GM23338 (cell line): ENCODE measurements around the gene SMU1. TPM values are rescaled to one million over a fixed set of nuclear protein-coding genes. Genes with fewer than 3 reads are reported as not detected.

ENCODE experiments used
- ATAC-seq: fragments of 200-7000 bp; cut with Tn5 transposase; 3 replicates; pipeline ENCODE4 v1.9.1; 2020
- DNase-seq: peaks from one replicate; pipeline ENCODE4 v3.0.0-alpha.2; 2015; ENCODE audit warnings: low spot score
- H2AFZ ChIP-seq: fragments of 200-600 bp; sonication (generic); 2 replicates; pipeline ENCODE4 v1.8.0; 2016; ENCODE audit warnings: antibody characterized with exemption, mild to moderate bottlenecking, moderate library complexity
- H3F3A ChIP-seq: fragments of 200-600 bp; sonication (generic); replicated peaks from 2 replicates; pipeline ENCODE4 v1.8.0; 2017; ENCODE audit warnings: antibody characterized with exemption, mixed run types, low read depth
- H3K27ac ChIP-seq: fragments of 200-600 bp; sonication (generic); 2 replicates; pipeline ENCODE4 v1.6.1; 2016; ENCODE audit warnings: low read depth
- H3K27me3 ChIP-seq: fragments of 200-600 bp; sonication (generic); 2 replicates; pipeline ENCODE4 v1.8.0; 2016; ENCODE audit warnings: mild to moderate bottlenecking, mixed run types, moderate library complexity; ENCODE audit not compliant: insufficient read depth
- H3K36me3 ChIP-seq: fragments of 200-600 bp; sonication (generic); 2 replicates; pipeline ENCODE4 v1.8.0; 2016; ENCODE audit warnings: mild to moderate bottlenecking; ENCODE audit not compliant: insufficient read depth
- H3K4me1 ChIP-seq: fragments of 200-600 bp; sonication (generic); 2 replicates; pipeline ENCODE4 v1.8.0; 2016; ENCODE audit warnings: mild to moderate bottlenecking, moderate library complexity; ENCODE audit not compliant: insufficient read depth
- H3K4me2 ChIP-seq: fragments of 200-600 bp; sonication (generic); 2 replicates; pipeline ENCODE4 v1.7.1; 2017; ENCODE audit warnings: mixed run types
- H3K4me3 ChIP-seq: fragments of 200-600 bp; sonication (generic); 2 replicates; pipeline ENCODE4 v1.6.1; 2016; ENCODE audit warnings: mixed run types
- H3K79me2 ChIP-seq: fragments of 200-600 bp; sonication (generic); replicated peaks from 2 replicates; pipeline ENCODE4 v1.8.0; 2017; ENCODE audit warnings: mild to moderate bottlenecking; ENCODE audit not compliant: insufficient read depth
- H3K9me2 ChIP-seq: fragments of 200-600 bp; sonication (generic); 2 replicates; pipeline ENCODE4 v1.8.0; 2017; ENCODE audit not compliant: insufficient read depth
- H4K20me1 ChIP-seq: fragments of 200-600 bp; sonication (generic); replicated peaks from 2 replicates; pipeline ENCODE4 v1.8.0; 2017; ENCODE audit warnings: mild to moderate bottlenecking; ENCODE audit not compliant: insufficient read depth
- H3K27ac Mint-ChIP-seq: 2 replicates; pipeline ENCODE4 v1.8.0; 2020; ENCODE audit warnings: inconsistent platforms, mild to moderate bottlenecking, moderate library complexity, mixed read lengths
- H3K27me3 Mint-ChIP-seq: 3 replicates; pipeline ENCODE4 v1.8.0; 2022; ENCODE audit warnings: low read depth, mild to moderate bottlenecking, moderate library complexity, mixed read lengths, inconsistent platforms; ENCODE audit not compliant: insufficient read depth, poor library complexity
- H3K36me3 Mint-ChIP-seq: 3 replicates; pipeline ENCODE4 v1.8.0; 2021; ENCODE audit warnings: low read depth, mild to moderate bottlenecking, inconsistent platforms, moderate library complexity, mixed read lengths
- H3K4me1 Mint-ChIP-seq: 3 replicates; pipeline ENCODE4 v1.8.0; 2020; ENCODE audit warnings: mild to moderate bottlenecking, inconsistent platforms, mixed read lengths
- H3K4me3 Mint-ChIP-seq: 3 replicates; pipeline ENCODE4 v1.8.0; 2021; ENCODE audit warnings: moderate library complexity, mild to moderate bottlenecking, inconsistent platforms, mixed read lengths
- H3K9me3 Mint-ChIP-seq: 3 replicates; pipeline ENCODE4 v1.8.0; 2020; ENCODE audit warnings: moderate library complexity, mild to moderate bottlenecking, inconsistent platforms, mixed read lengths
- CREB1 ChIP-seq: fragments of 250-450 bp; sonication (Bioruptor Pico); IDR thresholded peaks from 2 replicates; pipeline ENCODE4 v1.5.0; 2020; ENCODE audit warnings: low read depth, mild to moderate bottlenecking, moderate library complexity
- CTCF ChIP-seq, 2 experiments: fragments of 200-600 bp in 1 of 2; sonication (generic) in 1 of 2; conservative IDR thresholded peaks; 2 replicates each; pipeline versions ENCODE4 v1.5.1 to v1.6.1; 2016 to 2017; ENCODE audit warnings: antibody characterized with exemption in 2 of 2, low read depth in 2 of 2, mild to moderate bottlenecking in 2 of 2, moderate library complexity in 1 of 2
- ETS1 ChIP-seq: IDR thresholded peaks from 2 replicates; pipeline ENCODE4 v1.6.1; 2016; ENCODE audit warnings: antibody characterized with exemption
- EZH2 ChIP-seq: fragments of 200-600 bp; sonication (generic); IDR thresholded peaks from one replicate; pipeline ENCODE4 v1.8.0; 2017; ENCODE audit warnings: antibody characterized with exemption, mild to moderate bottlenecking, low read depth; ENCODE audit not compliant: unreplicated experiment
- EZH2phosphoT487 ChIP-seq: fragments of 200-600 bp; sonication (generic); IDR thresholded peaks from one replicate; pipeline ENCODE4 v1.8.1; 2018; ENCODE audit warnings: antibody characterized with exemption; ENCODE audit not compliant: unreplicated experiment
- JUNB ChIP-seq: IDR thresholded peaks from one replicate; pipeline ENCODE4 v1.6.1; 2016; ENCODE audit warnings: antibody characterized with exemption; ENCODE audit not compliant: unreplicated experiment
- NANOG ChIP-seq: IDR thresholded peaks from 2 replicates; pipeline ENCODE4 v1.6.1; 2016; ENCODE audit warnings: antibody characterized with exemption, borderline replicate concordance
- REST ChIP-seq: IDR thresholded peaks from one replicate; pipeline ENCODE4 v1.6.1; 2018; ENCODE audit warnings: antibody characterized with exemption; ENCODE audit not compliant: unreplicated experiment
- STAT1 ChIP-seq: IDR thresholded peaks from one replicate; pipeline ENCODE4 v1.6.1; 2016; ENCODE audit warnings: antibody characterized with exemption; ENCODE audit not compliant: unreplicated experiment
- ZNF331 ChIP-seq: fragments of 250-450 bp; sonication (Bioruptor Pico); IDR thresholded peaks from 2 replicates; pipeline ENCODE4 v1.5.0; 2020; ENCODE audit warnings: low read depth, mild to moderate bottlenecking, moderate library complexity
- polyA plus RNA-seq: library from polyadenylated mRNA; unstranded; fragments of >200 nt; fragmentation: Nextera tagmentation; extraction: Ambion mirVana; gene quantifications from 2 replicates; pipeline ENCODE4 v1.2.1, GENCODE V29; 2016
- total RNA-seq: library from RNA; depleted of rRNA; stranded (reverse); fragments of >200 nt; shearing (Covaris generic); gene quantifications from 2 replicates; pipeline ENCODE4 v1.2.3, GENCODE V29; 2014

The SMU1 gene
- total and polyA plus RNA-seq, 2 experiments from 2014 or later = 14.3 to 23.8 TPM

GRCh38 chr9:33109097-33109496 is 32.6 kb upstream of the SMU1 start (continued):
- no peak for TF ChIP-seq REST
- TF ChIP-seq CTCF (conservative IDR thresholded peaks at IDR 0.05; ENCODE audit: low read depth in 2 of 2) = no peak
- TF ChIP-seq ZNF331 = no peak
- no peak for TF ChIP-seq NANOG
- no peak for TF ChIP-seq CREB1 (CRISPR knock-in tag)
- no peak for TF ChIP-seq EZH2phosphoT487
- no peak for TF ChIP-seq STAT1
- no peak for TF ChIP-seq ETS1
- no peak for TF ChIP-seq EZH2

- H3K36me3 ChIP-seq = no peaks in the 10 kb centered on the region
Measured at GRCh38 chr9:33108472-33108871, 32.0 kb upstream of the SMU1 start.

More at GRCh38 chr9:33108472-33108871, 32.0 kb upstream of the SMU1 start:
- H4K20me1 ChIP-seq = no peaks in the 10 kb centered on the region; the same call in 1 of the 2 replicates
- no peak for TF ChIP-seq CREB1 (CRISPR knock-in tag)
- no peak for TF ChIP-seq ETS1
- no peak for TF ChIP-seq ZNF331
- TF ChIP-seq EZH2phosphoT487 = no peak
- TF ChIP-seq JUNB = no peak
- H3K9me3 Mint-ChIP-seq = no peaks in the 10 kb centered on the region
- no peak overlapping the region for H3K4me2 ChIP-seq
- H3K4me1 ChIP-seq = peaks cover 15% of the 10 kb centered on the region; the same call in 1 of the 2 replicates
- H3K27ac Mint-ChIP-seq = no peak overlapping the region
- no peaks in the 10 kb centered on the region for H3K9me2 ChIP-seq
- ATAC-seq (no peak), DNase-seq (no peak)
- H3K27ac ChIP-seq = no peak overlapping the region
- no peak overlapping the region for H2AFZ ChIP-seq
- H3F3A ChIP-seq = no peaks in the 10 kb centered on the region; the same call in 1 of the 2 replicates
- H3K79me2 ChIP-seq = no peaks in the 10 kb centered on the region
- H3K27me3 Mint-ChIP-seq = peaks cover 6% of the 10 kb centered on the region
- H3K4me1 Mint-ChIP-seq = peaks cover 35% of the 10 kb centered on the region
- H3K4me3 ChIP-seq = no peak overlapping the region
- H3K36me3 Mint-ChIP-seq = peaks cover under 1% of the 10 kb centered on the region; the same call in 1 of the 3 replicates
- H3K4me3 Mint-ChIP-seq = no peak overlapping the region
- H3K27me3 ChIP-seq = no peaks in the 10 kb centered on the region
